ENCODE measurements around the gene ECM1.

The ECM1 gene

GRCh38 chr1:150560011-150560438, 52.1 kb downstream of the ECM1 start:
- FAIRE-seq, result no peak

- no peak for FAIRE-seq
Observed at GRCh38 chr1:150560576-150561253, 52.8 kb downstream of the ECM1 start.

- FAIRE-seq, result no peak
Observed at GRCh38 chr1:150561254-150561973, 53.5 kb downstream of the ECM1 start.

- no peak for FAIRE-seq
Observed at GRCh38 chr1:150561974-150562445, 54.1 kb downstream of the ECM1 start.

- no peak for FAIRE-seq
Observed at GRCh38 chr1:150562446-150563339, 54.8 kb downstream of the ECM1 start.

Data from islet of Langerhans (tissue), 1 donor.